SU-DHL-6 (cell line): ENCODE results near the gene BMERB1.

Experiments
- H2AFZ ChIP-seq: fragments of 200-600 bp; sonication (generic); 2 replicates; pipeline ENCODE4 v1.6.1; 2014; ENCODE audit warnings: low read depth, mild to moderate bottlenecking, moderate library complexity, mixed read lengths, antibody characterized with exemption, low read length; ENCODE audit not compliant: severe bottlenecking
- H3F3A ChIP-seq: fragments of 200-600 bp; shearing (Covaris generic); 2 replicates; pipeline ENCODE4 v1.6.0; 2016; ENCODE audit warnings: antibody characterized with exemption, mild to moderate bottlenecking; ENCODE audit not compliant: insufficient read depth
- H3K27ac ChIP-seq: fragments of 200-600 bp; sonication (generic); 2 replicates; pipeline ENCODE4 v1.5.1; 2016; ENCODE audit warnings: low read depth, mild to moderate bottlenecking, low read length, moderate library complexity, mixed read lengths
- H3K27me3 ChIP-seq: fragments of 200-600 bp; sonication (generic), shearing (Covaris generic); 2 replicates; pipeline ENCODE4 v1.6.0; 2014; ENCODE audit warnings: mild to moderate bottlenecking, low read length
- H3K36me3 ChIP-seq: fragments of 200-600 bp; sonication (generic); 2 replicates; pipeline ENCODE4 v1.6.1; 2014; ENCODE audit warnings: mild to moderate bottlenecking, low read length, mixed read lengths
- H3K4me2 ChIP-seq: fragments of 300-600, 200-600 bp; shearing (Covaris generic), sonication (generic); 2 replicates; pipeline ENCODE4 v1.6.0; 2014; ENCODE audit warnings: low read length, low read depth, mild to moderate bottlenecking; ENCODE audit not compliant: poor library complexity, severe bottlenecking
- H3K4me3 ChIP-seq: fragments of 200-600 bp; sonication (generic); 2 replicates; pipeline ENCODE4 v1.5.1; 2014; ENCODE audit warnings: antibody characterized with exemption, low read length, mild to moderate bottlenecking, mixed read lengths; ENCODE audit not compliant: insufficient read depth, poor library complexity, severe bottlenecking
- H3K79me2 ChIP-seq: fragments of 200-600 bp; sonication (generic); 2 replicates; pipeline ENCODE4 v1.6.1; 2014; ENCODE audit warnings: mild to moderate bottlenecking, low read length, moderate library complexity; ENCODE audit not compliant: insufficient read depth
- H3K9ac ChIP-seq: fragments of 200-600 bp; sonication (generic); 2 replicates; pipeline ENCODE4 v1.7.0; 2014; ENCODE audit warnings: mild to moderate bottlenecking, low read length
- H3K9me2 ChIP-seq: fragments of 200-600 bp; sonication (generic); replicated peaks from 2 replicates; pipeline ENCODE4 v1.6.1; 2014; ENCODE audit warnings: low read length; ENCODE audit not compliant: insufficient read depth
- H3K9me3 ChIP-seq: fragments of 200-600 bp; sonication (generic); 2 replicates; pipeline ENCODE4 v1.6.1; 2014; ENCODE audit warnings: low read length, mixed read lengths; ENCODE audit not compliant: insufficient read depth
- H4K20me1 ChIP-seq: fragments of 200-600 bp; sonication (generic); 2 replicates; pipeline ENCODE4 v1.6.1; 2014; ENCODE audit warnings: low read depth, mild to moderate bottlenecking, antibody characterized with exemption, low read length, moderate library complexity, mixed read lengths
- CTCF ChIP-seq: fragments of 200-600 bp; sonication (generic); IDR thresholded peaks from one replicate; pipeline ENCODE4 v1.5.1; 2017; ENCODE audit warnings: antibody characterized with exemption, mild to moderate bottlenecking, low read length, moderate library complexity; ENCODE audit not compliant: insufficient read depth, poor library complexity, severe bottlenecking
- EZH2phosphoT487 ChIP-seq: fragments of 200-600 bp; sonication (generic), shearing (Covaris generic); conservative IDR thresholded peaks from 2 replicates; pipeline ENCODE4 v1.6.1; 2018; ENCODE audit warnings: mild to moderate bottlenecking, antibody characterized with exemption, low read length, moderate library complexity, mixed read lengths

BMERB1 gene

GRCh38 chr16:15507959-15508627 lies 73.7 kb downstream of the BMERB1 start:
- Histone ChIP-seq H3K9me3 (no peaks in the 10 kb centered on the region), H3K27ac (no peak overlapping the region), H3K4me2 (no peak overlapping the region), H3K4me3 (no peak overlapping the region), H4K20me1 (no peaks in the 10 kb centered on the region), H2AFZ (no peak overlapping the region), H3K9me2 (no peaks in the 10 kb centered on the region), H3K9ac (no peak overlapping the region), H3K36me3 (no peaks in the 10 kb centered on the region), H3K27me3 (no peaks in the 10 kb centered on the region), H3F3A (no peaks in the 10 kb centered on the region), H3K79me2 (no peaks in the 10 kb centered on the region)
- TF ChIP-seq EZH2phosphoT487 (no peak), CTCF (no peak)

GRCh38 chr16:15509051-15509592 lies 74.7 kb downstream of the BMERB1 start:
- Histone ChIP-seq H3K9me3 (no peaks in the 10 kb centered on the region), H3K79me2 (no peaks in the 10 kb centered on the region), H3K27me3 (no peaks in the 10 kb centered on the region), H3K27ac (no peak overlapping the region), H3K9ac (no peak overlapping the region), H3K9me2 (no peaks in the 10 kb centered on the region), H3K36me3 (no peaks in the 10 kb centered on the region), H2AFZ (no peak overlapping the region), H4K20me1 (no peaks in the 10 kb centered on the region), H3F3A (no peaks in the 10 kb centered on the region), H3K4me3 (no peak overlapping the region), H3K4me2 (no peak overlapping the region)
- TF ChIP-seq EZH2phosphoT487 (no peak), CTCF (no peak)

- Histone ChIP-seq H3K4me2 (no peak overlapping the region), H4K20me1 (no peaks in the 10 kb centered on the region), H3K36me3 (no peaks in the 10 kb centered on the region), H3K4me3 (no peak overlapping the region), H3K9me2 (no peaks in the 10 kb centered on the region), H3K27ac (no peak overlapping the region), H3K9me3 (no peaks in the 10 kb centered on the region), H3K9ac (no peak overlapping the region), H3K27me3 (no peaks in the 10 kb centered on the region), H3F3A (no peaks in the 10 kb centered on the region), H2AFZ (no peak overlapping the region), H3K79me2 (no peaks in the 10 kb centered on the region)
- TF ChIP-seq CTCF (no peak), EZH2phosphoT487 (no peak)
Observed at GRCh38 chr16:15509593-15510535, 75.5 kb downstream of the BMERB1 start.
